ENCODE results near the gene OR52H1. TPM values are rescaled to one million over a fixed set of nuclear protein-coding genes. Genes with fewer than 3 reads are reported as not detected.

Gene OR52H1
- total RNA-seq, 1 experiment from 2014 or later = not detected

Other genes starting within 250 kb of the OR52H1 start
- not detected in 2 replicates for gene OR51B4, start 246.6 kb downstream of the OR52H1 start, total RNA-seq (2014; rRNA removed; shearing (Covaris generic))
- not detected in 2 replicates for gene OR51B2, start 224.2 kb downstream of the OR52H1 start, total RNA-seq (2014; rRNA removed; shearing (Covaris generic))
- 0.39 TPM in 1 of 2 replicates, not detected in the other for gene OR51B5, start 205.0 kb downstream of the OR52H1 start, total RNA-seq (2014; rRNA removed; shearing (Covaris generic))
- gene OR51B6, start 197.0 kb downstream of the OR52H1 start, total RNA-seq (2014; rRNA removed; shearing (Covaris generic)) = not detected in 2 replicates
- gene OR51M1, start 164.7 kb downstream of the OR52H1 start, total RNA-seq (2014; rRNA removed; shearing (Covaris generic)) = not detected in 2 replicates
- gene OR51Q1, start 126.4 kb downstream of the OR52H1 start, total RNA-seq (2014; rRNA removed; shearing (Covaris generic)) = not detected in 2 replicates
- gene OR51I1, start 107.0 kb downstream of the OR52H1 start, total RNA-seq (2014; rRNA removed; shearing (Covaris generic)) = not detected in 2 replicates
- not detected in 2 replicates for gene OR51I2, start 99.2 kb downstream of the OR52H1 start, total RNA-seq (2014; rRNA removed; shearing (Covaris generic))
- gene OR52D1, start 59.9 kb downstream of the OR52H1 start, total RNA-seq (2014; rRNA removed; shearing (Covaris generic)) = not detected in 2 replicates
- gene UBQLN3, start 38.6 kb downstream of the OR52H1 start, total RNA-seq (2014; rRNA removed; shearing (Covaris generic)) = not detected in 2 replicates
- 0.05 TPM in 1 of 2 replicates, not detected in the other for gene UBQLNL, start 31.8 kb downstream of the OR52H1 start, total RNA-seq (2014; rRNA removed; shearing (Covaris generic))
- gene OR52B6, start 32.3 kb upstream of the OR52H1 start, total RNA-seq (2014; rRNA removed; shearing (Covaris generic)) = not detected in 2 replicates
- gene TRIM6, start 48.1 kb upstream of the OR52H1 start, total RNA-seq (2014; rRNA removed; shearing (Covaris generic)) = 24.1 and 26.2 TPM in 2 replicates
- gene TRIM34, start 76.5 kb upstream of the OR52H1 start, total RNA-seq (2014; rRNA removed; shearing (Covaris generic)) = 6.0 and 10.6 TPM in 2 replicates
- gene TRIM5, start 136.5 kb upstream of the OR52H1 start, total RNA-seq (2014; rRNA removed; shearing (Covaris generic)) = 37.2 and 51.1 TPM in 2 replicates
- 125 and 142 TPM in 2 replicates for gene TRIM22, start 141.2 kb upstream of the OR52H1 start, total RNA-seq (2014; rRNA removed; shearing (Covaris generic))
- not detected in 2 replicates for gene OR56B1, start 187.9 kb upstream of the OR52H1 start, total RNA-seq (2014; rRNA removed; shearing (Covaris generic))
- gene OR52N4, start 205.7 kb upstream of the OR52H1 start, total RNA-seq (2014; rRNA removed; shearing (Covaris generic)) = not detected in 2 replicates
- gene OR52N5, start 234.8 kb upstream of the OR52H1 start, total RNA-seq (2014; rRNA removed; shearing (Covaris generic)) = not detected in 2 replicates
- not detected in 2 replicates for gene OR52N1, start 242.7 kb upstream of the OR52H1 start, total RNA-seq (2014; rRNA removed; shearing (Covaris generic))